ENCODE data around the gene UGT3A2. TPM values are rescaled to one million over a fixed set of nuclear protein-coding genes. Genes with fewer than 3 reads are reported as not detected.
"Not testable (repeated sequence)": the region's sequence is repeated elsewhere in the genome, so short reads cannot be mapped to it uniquely, and the experiment has no call there.

The UGT3A2 gene
- total RNA-seq, 2 experiments from 2014 or later = 0.35 to 0.79 TPM

DNA sequence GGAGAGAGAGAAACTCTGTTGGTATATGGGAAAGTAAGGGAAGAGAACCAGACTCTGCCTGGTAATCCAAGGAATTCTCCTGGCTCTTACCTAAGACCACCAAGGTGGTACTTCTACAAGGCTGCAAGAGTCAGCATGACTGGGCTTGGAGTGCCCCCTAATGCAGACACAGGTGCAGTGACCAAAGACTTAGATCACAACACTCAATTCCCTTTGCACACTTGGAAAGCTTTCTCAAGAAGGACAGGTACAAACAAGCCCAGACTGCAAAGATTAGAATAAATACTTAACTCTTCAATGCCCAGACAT is 25.2 kb downstream of the UGT3A2 start:
- peaks cover 40% of the 10 kb centered on the region for H3K27me3 Mint-ChIP-seq

GRCh38 chr5:36040651-36041536 is 25.8 kb downstream of the UGT3A2 start:
- no peaks in the 10 kb centered on the region for H3K9me3 Mint-ChIP-seq (ENCODE audit: low read depth)
- DNase-seq (no peak), ATAC-seq (no peak)
- no peaks in the 10 kb centered on the region for H3K36me3 Mint-ChIP-seq
- CTCF ChIA-PET = no interaction called here
- H3K4me3 Mint-ChIP-seq = no peak overlapping the region
- H3K4me1 Mint-ChIP-seq = no peaks in the 10 kb centered on the region
- peaks cover 40% of the 10 kb centered on the region for H3K27me3 Mint-ChIP-seq
- no peak overlapping the region for H3K27ac Mint-ChIP-seq

More for the DNA sequence above, 25.2 kb downstream of the UGT3A2 start:
- DNase-seq = no peak
- ATAC-seq = no peak
- H3K27ac Mint-ChIP-seq = no peak overlapping the region
- no peaks in the 10 kb centered on the region for H3K4me1 Mint-ChIP-seq
- H3K4me3 Mint-ChIP-seq = no peak overlapping the region
- CTCF ChIA-PET = no interaction called here
- no peaks in the 10 kb centered on the region for H3K9me3 Mint-ChIP-seq (ENCODE audit: low read depth)
- H3K36me3 Mint-ChIP-seq = no peaks in the 10 kb centered on the region

DNA sequence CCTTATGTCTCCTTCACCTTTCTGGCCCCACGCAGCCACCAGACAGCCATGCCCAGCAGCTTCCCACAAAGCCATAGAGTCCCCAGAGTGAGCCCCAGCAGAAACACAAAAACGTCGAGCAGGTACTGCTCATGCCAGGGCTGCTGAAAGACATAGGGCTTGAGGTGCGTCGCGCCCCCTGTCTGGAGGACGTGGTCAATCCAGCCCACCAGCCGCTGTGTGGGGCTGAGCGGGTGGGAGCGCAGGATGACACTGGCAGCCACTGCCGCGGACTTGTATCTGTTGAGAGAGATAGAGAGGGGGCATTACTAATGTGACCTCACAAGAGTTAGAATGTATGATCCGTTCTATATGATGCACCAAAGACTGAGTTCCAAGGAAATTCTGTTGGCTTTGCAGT is 31.0 kb downstream of the UGT3A2 start:
- CTCF ChIA-PET = no interaction called here
- no peak overlapping the region for H3K27ac Mint-ChIP-seq
- H3K27me3 Mint-ChIP-seq = peaks cover 8% of the 10 kb centered on the region
- ATAC-seq (no peak), DNase-seq (no peak)
- H3K36me3 Mint-ChIP-seq = no peaks in the 10 kb centered on the region
- no peak overlapping the region for H3K4me3 Mint-ChIP-seq
- H3K4me1 Mint-ChIP-seq = no peaks in the 10 kb centered on the region
- H3K9me3 Mint-ChIP-seq (ENCODE audit: low read depth) = no peaks in the 10 kb centered on the region

GRCh38 chr5:36034536-36035134 is 32.0 kb downstream of the UGT3A2 start:
- DNase-seq, H3K27me3 Mint-ChIP-seq, ATAC-seq: not testable (repeated sequence)

DNA sequence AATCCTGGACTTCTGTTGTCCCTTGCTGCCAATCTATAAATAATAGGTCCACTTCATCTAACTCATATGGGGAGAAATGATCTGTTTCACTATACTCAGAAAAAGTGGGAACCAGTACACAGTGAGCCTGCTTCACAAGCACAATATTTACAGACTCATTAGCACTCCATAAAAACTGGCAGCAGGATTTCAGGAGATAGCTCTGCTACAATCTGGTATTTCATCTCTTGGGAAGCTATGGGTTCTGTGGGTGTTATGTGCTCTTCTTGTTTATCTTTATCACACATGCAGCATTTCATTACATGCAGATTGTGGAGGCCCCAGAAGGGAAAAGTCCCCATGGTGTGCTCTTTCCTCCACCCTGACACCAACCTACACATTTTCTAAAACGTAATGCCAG is 33.2 kb downstream of the UGT3A2 start:
- CTCF ChIA-PET = no interaction called here
- no peaks in the 10 kb centered on the region for H3K4me1 Mint-ChIP-seq
- DNase-seq (no peak), ATAC-seq (no peak)
- H3K4me3 Mint-ChIP-seq = no peak overlapping the region
- H3K27me3 Mint-ChIP-seq = peaks cover 6% of the 10 kb centered on the region
- H3K9me3 Mint-ChIP-seq (ENCODE audit: low read depth) = no peaks in the 10 kb centered on the region
- H3K27ac Mint-ChIP-seq = no peak overlapping the region
- H3K36me3 Mint-ChIP-seq = no peaks in the 10 kb centered on the region

More at GRCh38 chr5:36034536-36035134, 32.0 kb downstream of the UGT3A2 start:
- H3K9me3 Mint-ChIP-seq (ENCODE audit: low read depth); H3K27ac Mint-ChIP-seq; H3K4me1 Mint-ChIP-seq; H3K36me3 Mint-ChIP-seq; CTCF ChIA-PET; H3K4me3 Mint-ChIP-seq: not testable (repeated sequence)

- no peak overlapping the region for H3K4me3 Mint-ChIP-seq
- H3K27me3 Mint-ChIP-seq = peaks cover 6% of the 10 kb centered on the region
- ATAC-seq = no peak
- DNase-seq = no peak
- CTCF ChIA-PET = no interaction called here
- no peaks in the 10 kb centered on the region for H3K36me3 Mint-ChIP-seq
- no peak overlapping the region for H3K27ac Mint-ChIP-seq
- no peaks in the 10 kb centered on the region for H3K9me3 Mint-ChIP-seq (ENCODE audit: low read depth)
- H3K4me1 Mint-ChIP-seq = no peaks in the 10 kb centered on the region
These were observed 33.6 kb downstream of the UGT3A2 start for GRCh38 chr5:36033047-36033446.

DNA sequence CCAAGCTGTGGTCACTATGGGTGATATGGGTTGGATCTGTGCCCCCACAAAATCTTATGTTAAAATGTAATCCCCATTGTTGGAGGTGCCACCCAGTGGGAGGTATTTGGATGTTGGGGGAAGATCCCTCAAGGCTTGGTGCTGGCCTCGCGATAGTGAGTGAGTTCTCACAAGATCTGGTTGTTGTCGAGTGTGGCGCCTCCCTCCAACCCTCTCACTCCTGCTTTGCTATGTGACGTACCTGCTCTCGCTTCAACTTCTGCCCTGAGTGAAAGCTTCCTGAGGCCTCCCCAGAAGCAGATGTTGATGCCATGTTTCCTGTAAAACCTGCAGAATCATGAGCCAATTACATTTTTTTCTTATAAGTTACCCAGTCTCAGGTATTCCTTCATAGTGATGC is 35.5 kb downstream of the UGT3A2 start:
- no peaks in the 10 kb centered on the region for H3K36me3 Mint-ChIP-seq
- ATAC-seq (no peak), DNase-seq (no peak)
- no peak overlapping the region for H3K4me3 Mint-ChIP-seq
- H3K4me1 Mint-ChIP-seq = no peaks in the 10 kb centered on the region
- no peaks in the 10 kb centered on the region for H3K9me3 Mint-ChIP-seq (ENCODE audit: low read depth)
- CTCF ChIA-PET = no interaction called here
- no peaks in the 10 kb centered on the region for H3K27me3 Mint-ChIP-seq
- no peak overlapping the region for H3K27ac Mint-ChIP-seq

DNA sequence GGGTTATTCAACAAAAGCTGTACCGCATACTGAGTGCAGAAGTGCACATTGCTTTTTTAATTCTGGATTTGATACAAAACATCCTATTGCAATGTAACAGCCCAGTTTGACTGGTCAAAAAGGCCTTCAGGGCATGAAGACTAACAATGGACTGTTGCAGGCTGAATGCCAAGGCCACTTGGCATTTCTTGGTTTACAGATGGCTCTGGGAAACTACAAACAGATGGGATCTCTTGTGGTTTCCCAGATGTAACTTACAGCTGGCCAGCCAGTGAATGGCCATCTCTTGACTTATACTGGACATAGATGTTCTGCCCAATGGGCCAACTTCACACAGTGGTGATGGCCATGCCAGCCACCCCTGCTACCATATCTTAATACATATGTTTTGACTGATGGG is 36.8 kb downstream of the UGT3A2 start:
- no peaks in the 10 kb centered on the region for H3K9me3 Mint-ChIP-seq (ENCODE audit: low read depth)
- CTCF ChIA-PET = no interaction called here
- no peaks in the 10 kb centered on the region for H3K36me3 Mint-ChIP-seq
- H3K4me1 Mint-ChIP-seq = no peaks in the 10 kb centered on the region
- H3K27ac Mint-ChIP-seq = no peak overlapping the region
- no peak for DNase-seq
- no peak overlapping the region for H3K4me3 Mint-ChIP-seq
- no peaks in the 10 kb centered on the region for H3K27me3 Mint-ChIP-seq
- ATAC-seq = no peak

DNA sequence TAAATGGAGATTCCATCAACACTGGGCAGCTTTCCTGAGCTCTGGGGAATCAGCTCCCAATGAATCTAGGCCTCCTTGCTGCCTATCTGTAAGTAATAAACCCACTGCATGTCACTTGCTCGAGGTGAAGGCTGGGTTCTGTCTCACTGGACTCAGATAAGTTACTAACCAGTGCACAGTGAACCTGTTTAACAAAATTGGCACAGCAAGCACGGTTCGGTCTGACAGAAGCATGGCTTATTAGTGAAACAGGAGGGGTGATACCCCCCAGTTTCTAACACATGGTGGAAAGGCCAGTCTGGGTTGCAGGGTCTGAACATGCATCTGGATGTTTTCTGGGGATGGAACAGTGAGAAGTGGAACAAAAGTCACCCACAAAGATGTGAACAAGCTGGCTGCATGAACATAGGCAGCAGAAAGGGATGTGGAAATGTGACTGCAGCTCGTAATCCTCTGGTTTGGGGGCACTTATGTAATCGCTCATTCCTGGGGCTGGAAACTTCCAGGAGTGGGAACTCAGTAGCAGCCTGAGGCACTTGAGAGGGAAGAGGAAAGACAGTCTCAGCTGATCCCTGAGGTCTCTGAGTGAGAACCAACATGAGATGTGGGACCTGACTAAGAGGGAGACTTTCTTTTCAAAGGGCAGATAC is 37.7 kb downstream of the UGT3A2 start:
- DNase-seq = no peak
- no peak for ATAC-seq
- Mint-ChIP-seq H3K36me3 (no peaks in the 10 kb centered on the region), H3K4me1 (no peaks in the 10 kb centered on the region), H3K27me3 (peaks cover 6% of the 10 kb centered on the region), H3K27ac (no peak overlapping the region), H3K9me3 (ENCODE audit: low read depth) (no peaks in the 10 kb centered on the region), H3K4me3 (no peak overlapping the region)
- CTCF ChIA-PET = no interaction called here

DNA sequence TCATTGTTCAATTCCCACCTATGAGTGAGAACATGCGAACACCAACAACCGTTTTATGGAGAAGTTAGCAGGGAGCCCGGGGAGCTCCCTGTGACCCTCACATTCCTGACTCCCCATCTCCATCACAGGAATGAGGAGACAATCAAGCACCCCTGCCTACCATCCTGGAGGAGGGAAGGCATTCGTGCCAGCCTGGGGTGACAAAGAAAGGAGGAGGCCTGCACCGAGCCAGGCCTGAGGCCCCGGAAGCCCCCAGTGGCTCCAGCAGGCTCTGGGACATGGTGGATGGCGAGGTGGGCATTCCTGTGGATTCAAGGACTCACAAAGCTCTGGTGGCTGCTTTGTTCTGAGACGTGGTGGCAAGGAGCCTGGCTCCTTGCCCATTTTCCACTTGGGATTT is 39.0 kb downstream of the UGT3A2 start:
- no peak overlapping the region for H3K4me3 Mint-ChIP-seq
- CTCF ChIA-PET = no interaction called here

DNA sequence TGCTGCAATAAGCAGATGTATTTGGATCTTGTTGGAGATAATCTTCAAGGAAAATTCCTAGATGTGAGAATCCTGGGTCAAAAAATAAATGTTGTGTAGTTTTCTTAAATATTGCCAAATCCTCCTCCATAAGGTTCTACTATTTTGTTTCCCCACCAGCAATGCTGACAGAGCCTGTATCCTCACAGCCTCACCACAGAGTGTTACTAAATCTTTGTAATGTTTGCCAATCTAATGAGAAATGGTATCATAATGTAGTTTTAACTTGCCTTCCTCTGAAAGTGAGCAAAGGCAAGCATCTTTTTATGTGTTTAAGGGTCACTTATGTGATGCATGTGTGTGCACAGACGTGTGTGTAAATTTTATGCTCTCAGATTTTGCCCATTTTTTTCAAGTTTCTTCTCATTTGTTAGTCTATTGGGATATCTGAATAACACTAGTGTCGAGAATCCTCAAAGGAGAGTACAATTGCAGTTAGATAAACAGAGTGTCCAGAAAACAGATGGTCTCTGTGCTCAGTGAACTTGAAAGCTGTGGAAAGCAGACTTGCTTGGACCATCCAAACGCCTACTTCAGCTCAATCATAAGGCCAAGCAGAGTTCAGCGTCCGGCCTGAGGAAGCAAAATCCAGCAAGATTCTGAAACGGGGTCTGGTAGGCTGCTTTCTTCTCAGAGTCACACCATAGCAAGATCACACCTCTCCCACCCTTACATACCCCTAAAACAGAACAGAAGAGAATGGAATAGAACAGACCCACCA is 39.8 kb downstream of the UGT3A2 start:
- Mint-ChIP-seq H3K27me3 (peaks cover 11% of the 10 kb centered on the region), H3K4me3 (no peak overlapping the region), H3K36me3 (no peaks in the 10 kb centered on the region), H3K27ac (no peak overlapping the region), H3K4me1 (no peaks in the 10 kb centered on the region), H3K9me3 (ENCODE audit: low read depth) (no peaks in the 10 kb centered on the region)
- DNase-seq (no peak), ATAC-seq (no peak)
- CTCF ChIA-PET = no interaction called here

More for the DNA sequence above, 39.0 kb downstream of the UGT3A2 start:
- no peaks in the 10 kb centered on the region for H3K36me3 Mint-ChIP-seq
- peaks cover 11% of the 10 kb centered on the region for H3K27me3 Mint-ChIP-seq
- no peak overlapping the region for H3K27ac Mint-ChIP-seq
- H3K4me1 Mint-ChIP-seq = no peaks in the 10 kb centered on the region
- DNase-seq (no peak), ATAC-seq (no peak)
- H3K9me3 Mint-ChIP-seq (ENCODE audit: low read depth) = no peaks in the 10 kb centered on the region

DNA sequence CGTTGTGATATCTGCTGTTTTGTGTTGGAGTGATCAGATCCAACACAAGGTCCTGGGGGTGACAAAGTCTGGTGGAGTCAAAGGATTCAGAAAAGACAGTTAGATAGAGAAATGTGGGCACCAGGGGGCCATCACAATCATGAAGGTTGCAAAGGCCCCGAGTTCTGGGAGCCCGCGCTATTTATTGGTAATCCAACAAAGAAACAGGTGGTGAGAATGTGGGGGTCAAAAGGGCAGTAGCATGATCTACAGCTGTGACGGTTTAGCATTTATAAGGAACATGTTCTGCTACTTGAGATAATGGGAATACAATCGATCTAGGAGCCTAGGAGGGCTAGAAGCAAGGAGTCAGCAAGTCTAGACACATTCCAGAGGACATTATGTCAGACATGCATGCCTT is 44.4 kb downstream of the UGT3A2 start:
- ATAC-seq; H3K27ac Mint-ChIP-seq; DNase-seq; H3K4me3 Mint-ChIP-seq; H3K9me3 Mint-ChIP-seq (ENCODE audit: low read depth); H3K36me3 Mint-ChIP-seq; CTCF ChIA-PET; H3K4me1 Mint-ChIP-seq: not testable (repeated sequence)
- H3K27me3 Mint-ChIP-seq = peaks cover 24% of the 10 kb centered on the region

- H3K9me3 Mint-ChIP-seq (ENCODE audit: low read depth); H3K36me3 Mint-ChIP-seq; ATAC-seq; H3K4me1 Mint-ChIP-seq; H3K4me3 Mint-ChIP-seq; DNase-seq; H3K27ac Mint-ChIP-seq; CTCF ChIA-PET: not testable (repeated sequence)
- H3K27me3 Mint-ChIP-seq = peaks cover 24% of the 10 kb centered on the region
These were observed 47.1 kb downstream of the UGT3A2 start for GRCh38 chr5:36019584-36019983.

Data from activated CD8-positive, alpha-beta memory T cell treated with anti-CD3 and anti-CD28 coated beads, Interleukin-2, amount 10 ng/mL, durations not matched to agents 7 days and 5 days (primary cell).